ENCODE data around the gene SELENBP1.

The SELENBP1 gene

GRCh38 chr1:151343587-151343986 is 28.9 kb downstream of the SELENBP1 start:
- DNase-seq (ENCODE audit: low read depth) = no peak

DNA sequence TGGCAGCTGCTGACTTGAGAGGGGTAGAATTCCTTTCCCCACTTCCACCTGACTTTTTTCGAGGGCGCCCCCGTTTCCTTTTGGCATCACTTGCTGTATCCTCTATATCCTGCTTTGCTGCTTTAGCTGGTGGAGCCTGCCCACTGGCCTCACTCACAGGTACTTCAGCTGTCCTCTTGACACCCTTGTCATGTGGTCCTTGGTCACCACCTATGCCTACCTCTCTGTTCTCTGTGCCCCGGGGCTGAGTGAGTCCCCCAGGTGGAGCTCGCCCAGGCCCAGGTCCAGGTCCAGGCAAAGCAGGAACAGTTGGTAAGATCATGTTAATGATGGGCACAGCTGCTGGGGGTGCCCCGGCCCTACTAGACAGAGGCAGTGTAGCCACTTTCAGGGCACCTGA is 29.9 kb downstream of the SELENBP1 start:
- no peak for DNase-seq (ENCODE audit: low read depth)

- no peak for DNase-seq (ENCODE audit: low read depth)
Measured at GRCh38 chr1:151342021-151342420, 30.5 kb downstream of the SELENBP1 start.

DNA sequence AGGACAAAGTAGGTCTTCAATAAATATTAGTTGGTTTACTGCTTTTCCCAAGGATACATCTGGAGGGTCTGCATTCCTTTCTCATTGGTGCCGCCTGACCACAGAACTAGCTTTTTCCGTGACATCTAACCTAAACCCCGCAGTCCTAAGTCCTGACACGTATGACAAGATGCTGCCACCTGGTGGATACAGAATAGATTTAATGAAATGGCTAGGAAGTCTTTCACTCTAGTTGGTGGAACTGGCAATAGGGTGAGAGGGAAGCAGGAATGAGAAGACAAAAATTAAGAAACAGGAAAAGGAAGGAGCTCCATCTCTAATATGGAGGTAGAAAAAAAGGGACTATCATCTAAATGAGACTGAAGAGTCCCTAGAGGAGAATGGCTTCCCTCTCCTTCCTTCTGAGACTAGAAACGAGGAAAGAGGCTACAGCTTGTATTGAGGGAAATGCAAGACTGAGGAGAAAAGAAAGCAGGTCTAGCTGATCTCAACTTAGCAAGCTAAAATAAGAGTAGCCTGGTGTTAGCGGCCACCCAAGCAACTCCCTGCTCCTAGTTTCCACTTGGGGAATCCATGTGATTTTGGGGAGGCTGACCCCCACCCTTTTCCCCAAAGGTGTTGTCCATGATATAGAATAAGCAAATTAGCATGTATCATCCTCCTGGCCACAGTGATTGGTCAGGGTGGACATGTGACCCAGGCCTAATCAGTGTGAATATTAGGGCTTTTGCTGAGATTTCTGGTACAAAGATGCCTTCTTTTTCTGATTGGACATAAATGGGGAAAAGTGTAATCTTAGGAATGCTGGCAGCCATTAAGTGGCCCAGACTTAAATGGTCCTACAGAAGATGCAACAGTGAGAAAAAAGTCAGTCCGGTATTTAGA is 31.4 kb downstream of the SELENBP1 start:
- DNase-seq (ENCODE audit: low read depth) = no peak

GRCh38 chr1:151336556-151336955 is 35.9 kb downstream of the SELENBP1 start:
- no peak for DNase-seq (ENCODE audit: low read depth)

DNA sequence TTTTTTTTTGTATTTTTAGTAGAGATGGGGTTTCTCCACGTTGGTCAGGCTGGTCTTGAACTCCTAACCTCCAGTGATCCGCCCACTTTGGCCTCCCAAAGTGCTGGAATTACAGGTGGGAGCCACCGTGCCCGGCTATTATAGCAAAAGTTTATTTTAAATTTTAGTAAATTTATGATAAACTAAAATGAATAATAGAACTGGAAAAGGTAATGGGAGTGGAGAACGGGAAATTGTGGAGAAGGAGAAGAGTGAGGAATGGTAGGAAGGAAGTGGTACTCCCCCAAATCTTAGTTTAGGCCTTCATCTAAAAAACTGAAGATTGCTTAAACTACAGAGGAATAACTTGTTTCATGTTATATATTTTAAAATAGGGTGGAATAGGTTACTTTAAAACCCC is 37.7 kb downstream of the SELENBP1 start:
- no peak for DNase-seq (ENCODE audit: low read depth)

DNA sequence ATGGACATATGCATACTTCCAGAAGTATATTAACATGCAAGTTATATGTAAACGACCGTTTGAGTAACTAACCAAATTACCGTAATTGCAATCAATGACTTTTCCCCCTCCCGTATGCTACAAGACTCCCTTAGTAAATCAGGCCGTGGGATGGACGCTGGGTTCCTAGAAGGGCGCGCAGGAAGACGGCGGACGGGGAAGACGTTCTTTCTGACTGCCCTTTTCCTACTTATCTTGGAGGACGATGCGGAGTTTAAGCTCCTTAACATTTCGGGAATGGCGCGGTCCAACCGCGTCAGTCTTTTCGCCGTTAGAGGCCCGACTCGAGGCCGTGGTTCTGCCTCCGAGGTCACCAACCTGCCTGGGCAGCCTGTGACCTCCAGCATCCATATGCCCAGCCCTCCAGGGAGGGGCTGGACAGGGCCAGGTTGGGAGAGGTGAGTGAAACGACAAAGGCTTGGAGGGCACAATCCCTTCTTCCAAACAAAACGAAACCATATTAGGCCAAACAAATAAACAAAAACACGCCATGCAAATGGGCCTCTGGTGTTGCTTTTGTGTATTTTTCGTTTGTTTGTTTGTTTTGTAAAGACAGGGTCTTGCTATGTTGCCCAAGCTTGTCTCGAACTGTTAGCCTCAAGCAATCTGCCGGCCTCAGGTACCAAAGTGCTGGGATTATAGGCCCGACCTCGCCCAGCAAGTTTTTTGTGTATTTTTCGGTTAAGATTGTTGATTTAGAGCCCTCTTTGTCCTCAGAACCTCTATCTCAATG is 44.4 kb downstream of the SELENBP1 start:
- DNase-seq (ENCODE audit: low read depth) = no peak

GRCh38 chr1:151327223-151327902 is 45.1 kb downstream of the SELENBP1 start, which contains the start of gene PI4KB:
TSS of gene PI4KB (minus strand) at chr1:151327416. CDS start at chr1:151316481, 10,935 bp downstream.
- peak; percentile 63 for DNase-seq (ENCODE audit: low read depth)

DNA sequence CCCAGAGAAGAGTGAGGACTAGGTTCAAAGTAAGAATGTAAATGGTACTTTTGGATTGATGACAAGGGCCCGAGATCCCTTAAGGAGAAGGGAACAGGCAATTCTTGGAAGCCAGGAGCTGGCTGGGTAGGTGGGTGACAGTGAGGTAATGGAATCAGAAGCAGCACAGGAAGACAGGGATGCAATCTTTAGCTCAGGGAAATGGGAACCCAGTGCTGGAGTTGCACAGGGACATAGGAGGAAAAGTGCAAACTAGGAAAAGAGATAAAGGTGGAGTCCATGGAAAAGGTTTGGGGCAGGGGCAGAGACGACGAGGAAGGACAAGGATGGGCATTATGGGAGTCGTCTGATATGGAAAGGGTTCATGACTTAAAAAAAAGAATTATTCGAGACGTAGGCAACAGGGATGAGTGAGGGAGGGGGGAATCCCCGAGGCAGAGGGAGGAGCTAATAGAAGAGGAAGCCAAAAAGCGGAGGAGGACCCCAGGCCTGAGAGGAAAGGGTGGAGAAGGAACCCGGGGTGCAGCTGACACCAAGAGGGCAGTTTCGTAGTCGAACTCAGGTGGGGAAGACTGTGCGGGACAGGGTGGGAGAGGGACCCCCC is 45.8 kb downstream of the SELENBP1 start:
- no peak for DNase-seq (ENCODE audit: low read depth)

- no peak for DNase-seq (ENCODE audit: low read depth)
Measured at GRCh38 chr1:151325646-151326429, 46.7 kb downstream of the SELENBP1 start.

- DNase-seq (ENCODE audit: low read depth) = no peak
Measured at GRCh38 chr1:151325231-151325630, 47.3 kb downstream of the SELENBP1 start.

- DNase-seq (ENCODE audit: low read depth) = no peak
Measured at GRCh38 chr1:151324390-151324930, 48.0 kb downstream of the SELENBP1 start.

- DNase-seq (ENCODE audit: low read depth) = no peak
Measured at GRCh38 chr1:151318975-151319374, 53.5 kb downstream of the SELENBP1 start.

- no peak for DNase-seq (ENCODE audit: low read depth)
Measured at GRCh38 chr1:151315565-151316235, 56.8 kb downstream of the SELENBP1 start.
